ENCODE results near the gene SLC5A5.

Gene SLC5A5

GRCh38 chr19:17837972-17838371, 33.8 kb upstream of the SLC5A5 start:
- no peaks in the 10 kb centered on the region for H3K36me3 ChIP-seq (ENCODE audit: insufficient read depth, low read depth, low read length)
- no peak overlapping the region for H3K4me3 ChIP-seq (ENCODE audit: low read length)
- no peak overlapping the region for H3K9ac ChIP-seq (ENCODE audit: low read depth, low read length)
- H3K27me3 ChIP-seq (ENCODE audit: insufficient read depth, low read length): peaks cover 31% of the 10 kb centered on the region
- no peaks in the 10 kb centered on the region for H3K9me3 ChIP-seq (ENCODE audit: insufficient read depth, low read depth, low read length)
- no peak overlapping the region for H3K27ac ChIP-seq (ENCODE audit: low read length)
- no peaks in the 10 kb centered on the region; the same call in 1 of the 2 replicates for H3K4me1 ChIP-seq (ENCODE audit: insufficient read depth, low read length)

- no peak overlapping the region for H3K27ac ChIP-seq (ENCODE audit: low read length)
- H3K36me3 ChIP-seq (ENCODE audit: insufficient read depth, low read depth, low read length): no peaks in the 10 kb centered on the region
- no peak overlapping the region for H3K9ac ChIP-seq (ENCODE audit: low read depth, low read length)
- H3K4me3 ChIP-seq (ENCODE audit: low read length): no peak overlapping the region
- H3K9me3 ChIP-seq (ENCODE audit: insufficient read depth, low read depth, low read length): no peaks in the 10 kb centered on the region
- no peaks in the 10 kb centered on the region; the same call in 1 of the 2 replicates for H3K4me1 ChIP-seq (ENCODE audit: insufficient read depth, low read length)
- peaks cover 42% of the 10 kb centered on the region for H3K27me3 ChIP-seq (ENCODE audit: insufficient read depth, low read length)
Measured at GRCh38 chr19:17840019-17840418, 31.7 kb upstream of the SLC5A5 start.

GRCh38 chr19:17841371-17841809, 30.4 kb upstream of the SLC5A5 start:
- peaks cover 42% of the 10 kb centered on the region for H3K27me3 ChIP-seq (ENCODE audit: insufficient read depth, low read length)
- H3K4me3 ChIP-seq (ENCODE audit: low read length): peak overlapping the region; percentile 76
- no peaks in the 10 kb centered on the region for H3K9me3 ChIP-seq (ENCODE audit: insufficient read depth, low read depth, low read length)
- no peaks in the 10 kb centered on the region for H3K4me1 ChIP-seq (ENCODE audit: insufficient read depth, low read length)
- H3K9ac ChIP-seq (ENCODE audit: low read depth, low read length): no peak overlapping the region; the same call in 1 of the 2 replicates
- no peak overlapping the region for H3K27ac ChIP-seq (ENCODE audit: low read length)
- H3K36me3 ChIP-seq (ENCODE audit: insufficient read depth, low read depth, low read length): no peaks in the 10 kb centered on the region

GRCh38 chr19:17841810-17842662, 29.7 kb upstream of the SLC5A5 start:
- Histone ChIP-seq H3K4me3 (ENCODE audit: low read length) (peak overlapping the region; percentile 76), H3K9me3 (ENCODE audit: insufficient read depth, low read depth, low read length) (no peaks in the 10 kb centered on the region), H3K27me3 (ENCODE audit: insufficient read depth, low read length) (peaks cover 42% of the 10 kb centered on the region), H3K4me1 (ENCODE audit: insufficient read depth, low read length) (no peaks in the 10 kb centered on the region), H3K36me3 (ENCODE audit: insufficient read depth, low read depth, low read length) (no peaks in the 10 kb centered on the region), H3K27ac (ENCODE audit: low read length) (no peak overlapping the region), H3K9ac (ENCODE audit: low read depth, low read length) (peak overlapping the region; percentile 58; the same call in 1 of the 2 replicates)

GRCh38 chr19:17842663-17843291, 29.0 kb upstream of the SLC5A5 start:
- Histone ChIP-seq H3K9ac (ENCODE audit: low read depth, low read length) (peak overlapping the region; percentile 58; the same call in 1 of the 2 replicates), H3K27me3 (ENCODE audit: insufficient read depth, low read length) (peaks cover 43% of the 10 kb centered on the region), H3K36me3 (ENCODE audit: insufficient read depth, low read depth, low read length) (no peaks in the 10 kb centered on the region), H3K4me1 (ENCODE audit: insufficient read depth, low read length) (no peaks in the 10 kb centered on the region; the same call in 1 of the 2 replicates), H3K27ac (ENCODE audit: low read length) (no peak overlapping the region), H3K9me3 (ENCODE audit: insufficient read depth, low read depth, low read length) (no peaks in the 10 kb centered on the region), H3K4me3 (ENCODE audit: low read length) (peak overlapping the region; percentile 67)

- no peaks in the 10 kb centered on the region for H3K9me3 ChIP-seq (ENCODE audit: insufficient read depth, low read depth, low read length)
- H3K36me3 ChIP-seq (ENCODE audit: insufficient read depth, low read depth, low read length): no peaks in the 10 kb centered on the region
- no peaks in the 10 kb centered on the region; the same call in 1 of the 2 replicates for H3K4me1 ChIP-seq (ENCODE audit: insufficient read depth, low read length)
- no peak overlapping the region for H3K4me3 ChIP-seq (ENCODE audit: low read length)
- no peak overlapping the region for H3K27ac ChIP-seq (ENCODE audit: low read length)
- no peak overlapping the region for H3K9ac ChIP-seq (ENCODE audit: low read depth, low read length)
- peaks cover 49% of the 10 kb centered on the region for H3K27me3 ChIP-seq (ENCODE audit: insufficient read depth, low read length)
Measured at GRCh38 chr19:17843292-17843827, 28.4 kb upstream of the SLC5A5 start.

- no peak overlapping the region for H3K9ac ChIP-seq (ENCODE audit: low read depth, low read length)
- H3K36me3 ChIP-seq (ENCODE audit: insufficient read depth, low read depth, low read length): no peaks in the 10 kb centered on the region
- H3K9me3 ChIP-seq (ENCODE audit: insufficient read depth, low read depth, low read length): no peaks in the 10 kb centered on the region
- H3K27ac ChIP-seq (ENCODE audit: low read length): no peak overlapping the region
- H3K4me1 ChIP-seq (ENCODE audit: insufficient read depth, low read length): no peaks in the 10 kb centered on the region; the same call in 1 of the 2 replicates
- no peak overlapping the region for H3K4me3 ChIP-seq (ENCODE audit: low read length)
- peaks cover 53% of the 10 kb centered on the region for H3K27me3 ChIP-seq (ENCODE audit: insufficient read depth, low read length)
Measured at GRCh38 chr19:17843908-17844490, 27.7 kb upstream of the SLC5A5 start.

GRCh38 chr19:17846146-17846545, 25.6 kb upstream of the SLC5A5 start:
- Histone ChIP-seq H3K36me3 (ENCODE audit: insufficient read depth, low read depth, low read length) (no peaks in the 10 kb centered on the region), H3K4me3 (ENCODE audit: low read length) (no peak overlapping the region), H3K27ac (ENCODE audit: low read length) (no peak overlapping the region), H3K27me3 (ENCODE audit: insufficient read depth, low read length) (peaks cover 35% of the 10 kb centered on the region), H3K9ac (ENCODE audit: low read depth, low read length) (no peak overlapping the region), H3K4me1 (ENCODE audit: insufficient read depth, low read length) (no peaks in the 10 kb centered on the region; the same call in 1 of the 2 replicates), H3K9me3 (ENCODE audit: insufficient read depth, low read depth, low read length) (no peaks in the 10 kb centered on the region)

- H3K27ac ChIP-seq (ENCODE audit: low read length): no peak within 1 kb of the TSS
Measured at GRCh38 chr19:17847538-17848366, 24.0 kb upstream of the SLC5A5 start, which contains the start of gene JAK3. Gene JAK3, minus strand, starts transcription at chr19:17847982. Its CDS starts 3,565 bp downstream, at chr19:17844417.

GRCh38 chr19:17848595-17849292, 23.0 kb upstream of the SLC5A5 start:
- no peak overlapping the region for H3K9ac ChIP-seq (ENCODE audit: low read depth, low read length)
- H3K27me3 ChIP-seq (ENCODE audit: insufficient read depth, low read length): peaks cover 18% of the 10 kb centered on the region
- no peaks in the 10 kb centered on the region for H3K36me3 ChIP-seq (ENCODE audit: insufficient read depth, low read depth, low read length)
- H3K4me1 ChIP-seq (ENCODE audit: insufficient read depth, low read length): no peaks in the 10 kb centered on the region; the same call in 1 of the 2 replicates
- H3K27ac ChIP-seq (ENCODE audit: low read length): no peak overlapping the region
- H3K4me3 ChIP-seq (ENCODE audit: low read length): no peak overlapping the region
- H3K9me3 ChIP-seq (ENCODE audit: insufficient read depth, low read depth, low read length): no peaks in the 10 kb centered on the region

More at GRCh38 chr19:17847538-17848366, 24.0 kb upstream of the SLC5A5 start, which contains the start of gene JAK3:
- Histone ChIP-seq H3K4me3 (ENCODE audit: low read length) (peak within 1 kb of the TSS; percentile 56; the same call in 1 of the 2 replicates), H3K36me3 (ENCODE audit: insufficient read depth, low read depth, low read length) (no peaks in the 10 kb centered on the region), H3K9me3 (ENCODE audit: insufficient read depth, low read depth, low read length) (no peaks in the 10 kb centered on the region), H3K4me1 (ENCODE audit: insufficient read depth, low read length) (no peaks in the 10 kb centered on the region; the same call in 1 of the 2 replicates), H3K27me3 (ENCODE audit: insufficient read depth, low read length) (peaks cover 27% of the 10 kb centered on the region), H3K9ac (ENCODE audit: low read depth, low read length) (peak within 1 kb of the TSS; percentile 37; the same call in 1 of the 2 replicates)
